Endothelial cell of umbilical vein (primary cell): ENCODE measurements around the gene PABPN1. TPM values are rescaled to one million over a fixed set of nuclear protein-coding genes. Genes with fewer than 3 reads are reported as not detected.

Source experiments
- BruUV-seq: library from RNA; stranded (reverse); fragments of 400-500 nt; replicated peaks from 2 replicates; lab custom pipeline; 2021; lab: Mats Ljungman, UMichigan
- CTCF ChIA-PET: fragments of 300-600, 350-600 bp; sonication (Branson Sonifier 250); formaldehyde crosslinking; loops from one replicate; lab custom pipeline; 2021; ENCODE audit warnings: antibody characterized with exemption, inconsistent platforms; lab: Charles Lee
- POLR2A ChIA-PET: fragments of 300-600, 350-600 bp; sonication (Branson Sonifier 250); formaldehyde crosslinking; loops from one replicate; lab custom pipeline; 2021; ENCODE audit warnings: antibody characterized with exemption, inconsistent platforms; lab: Charles Lee
- DNase-seq: peaks from one replicate; pipeline ENCODE4 v3.0.0-alpha.2; 2011; ENCODE audit warnings: low read depth, low spot score
- FAIRE-seq: peaks from 2 replicates; lab custom pipeline; 2011; peaks lifted over from hg19 to GRCh38; lab: Jason Lieb, UNC
- H2AFZ ChIP-seq: 2 replicates; pipeline ENCODE4 v1.6.0; 2012; ENCODE audit warnings: low read depth, low read length, control low read depth, inconsistent platforms
- H3K27ac ChIP-seq: 2 replicates; pipeline ENCODE4 v1.5.1; 2011; ENCODE audit warnings: low read depth, mild to moderate bottlenecking, control low read depth, low read length, moderate library complexity; ENCODE audit not compliant: insufficient read depth
- H3K27me3 ChIP-seq, 2 experiments: 2 replicates each; pipeline versions ENCODE4 v1.6.0 to v1.6.1; 2011; ENCODE audit warnings: low read length in 2 of 2, mixed read lengths in 1 of 2; ENCODE audit not compliant: control insufficient read depth in 2 of 2, insufficient read depth in 2 of 2
- H3K36me3 ChIP-seq, 2 experiments: 2 replicates in 1 of 2; 3 replicates in 1 of 2; pipeline ENCODE4 v1.5.1; 2011; ENCODE audit warnings: low read length in 2 of 2, mild to moderate bottlenecking in 1 of 2, moderate library complexity in 1 of 2; ENCODE audit not compliant: control insufficient read depth in 2 of 2, insufficient read depth in 2 of 2; ENCODE audit errors: extremely low read depth in 1 of 2
- H3K4me1 ChIP-seq: 3 replicates; pipeline ENCODE4 v1.5.1; 2011; ENCODE audit warnings: mild to moderate bottlenecking, low read length; ENCODE audit not compliant: control insufficient read depth, insufficient read depth; ENCODE audit errors: extremely low read depth
- H3K4me2 ChIP-seq: 2 replicates; pipeline ENCODE4 v1.6.1; 2011; ENCODE audit warnings: low read length, control low read depth, mixed read lengths; ENCODE audit not compliant: insufficient read depth
- H3K4me3 ChIP-seq, 3 experiments: fragments of 200-600 bp in 1 of 3; sonication (generic), shearing (Covaris generic) in 1 of 3; replicated peaks in 1 of 3; 2 replicates each; pipeline ENCODE4 v1.5.1; 2011 to 2016; ENCODE audit warnings: control low read depth in 3 of 3, low read length in 3 of 3, mild to moderate bottlenecking in 2 of 3, inconsistent platforms in 1 of 3, low read depth in 1 of 3, moderate library complexity in 1 of 3; ENCODE audit not compliant: insufficient read depth in 1 of 3
- H3K79me2 ChIP-seq: 2 replicates; pipeline ENCODE4 v1.6.0; 2012; ENCODE audit warnings: low read length, inconsistent platforms; ENCODE audit not compliant: control insufficient read depth, insufficient read depth
- H3K9ac ChIP-seq: replicated peaks from 2 replicates; pipeline ENCODE3; 2011; ENCODE audit warnings: low read length, control low read depth; ENCODE audit not compliant: insufficient read depth; ENCODE audit errors: extremely low read depth
- H3K9me1 ChIP-seq: replicated peaks from 3 replicates; pipeline ENCODE4 v1.6.0; 2011; ENCODE audit warnings: mild to moderate bottlenecking, low read length; ENCODE audit not compliant: control insufficient read depth, insufficient read depth; ENCODE audit errors: extremely low read depth
- H3K9me3 ChIP-seq: replicated peaks from 2 replicates; pipeline ENCODE4 v1.5.1; 2012; ENCODE audit warnings: low read length, inconsistent platforms; ENCODE audit not compliant: control insufficient read depth, insufficient read depth
- H4K20me1 ChIP-seq: replicated peaks from 2 replicates; pipeline ENCODE3; 2011; ENCODE audit warnings: mild to moderate bottlenecking, low read length; ENCODE audit not compliant: control insufficient read depth, insufficient read depth; ENCODE audit errors: extremely low read depth
- CTCF ChIP-seq, 2 donors: IDR thresholded peaks; 1 replicate in 1 of 2; 2 replicates in 1 of 2; pipeline ENCODE4 v1.5.1; 2011; ENCODE audit warnings: low read length in 2 of 2, mild to moderate bottlenecking in 2 of 2, moderate library complexity in 2 of 2, control low read depth in 1 of 2, inconsistent platforms in 1 of 2, low read depth in 1 of 2; ENCODE audit not compliant: insufficient read depth in 1 of 2; ENCODE audit errors: extremely low read depth in 1 of 2
- EZH2 ChIP-seq: IDR thresholded peaks from 2 replicates; pipeline ENCODE4 v1.6.1; 2012; ENCODE audit warnings: borderline replicate concordance, low read depth, mild to moderate bottlenecking, moderate library complexity, low read length, inconsistent platforms; ENCODE audit not compliant: severe bottlenecking
- FOS ChIP-seq: IDR thresholded peaks from 2 replicates; pipeline ENCODE4 v1.6.1; 2011; ENCODE audit warnings: mild to moderate bottlenecking, low read length, moderate library complexity, borderline replicate concordance; ENCODE audit not compliant: insufficient read depth
- GATA2 ChIP-seq: IDR thresholded peaks from 2 replicates; pipeline ENCODE4 v1.7.0; 2011; ENCODE audit warnings: low read depth, mild to moderate bottlenecking, moderate library complexity, mixed read lengths, low read length; ENCODE audit not compliant: insufficient read length, insufficient read depth
- JUN ChIP-seq: IDR thresholded peaks from 2 replicates; pipeline ENCODE4 v1.6.1; 2011; ENCODE audit warnings: borderline replicate concordance, low read depth; ENCODE audit not compliant: insufficient read length, insufficient read depth
- MAX ChIP-seq: IDR thresholded peaks from 2 replicates; pipeline ENCODE4 v1.6.1; 2011; ENCODE audit not compliant: insufficient read depth, insufficient read length
- MYC ChIP-seq: IDR thresholded peaks from one replicate; pipeline ENCODE4 v1.6.1; 2011; ENCODE audit warnings: mild to moderate bottlenecking, low read depth, low read length
- POLR2A ChIP-seq: IDR thresholded peaks from 2 replicates; pipeline ENCODE4 v1.6.1; 2012; ENCODE audit warnings: low read depth, mild to moderate bottlenecking, control low read depth, low read length
- POLR2AphosphoS5 ChIP-seq: IDR thresholded peaks from 2 replicates; pipeline ENCODE4 v1.6.1; 2012; ENCODE audit warnings: low read depth, mild to moderate bottlenecking, control low read depth, low read length, moderate library complexity; ENCODE audit not compliant: insufficient read depth
- dilution Hi-C: fragments of 300-500 bp; cut with MboI; formaldehyde crosslinking; loops from one replicate; pipeline ENCODE4 v1.15.0; 2019; ENCODE audit warnings: low sequenced_read_pairs; ENCODE audit not compliant: extremely low pct_ligation_motif_present
- intact Hi-C: fragments of 100-400 bp; cut with micrococcal nuclease; formaldehyde crosslinking; loops from one replicate; pipeline ENCODE4 v1.10.0; 2022
- polyA plus RNA-seq, 4 experiments: library from polyadenylated mRNA; depleted of rRNA in 3 of 4; stranded (reverse) in 3 of 4; unstranded in 1 of 4; fragments of >200 nt; gene quantifications; 2 replicates each; pipeline versions ENCODE4 v1.2.1 to v1.2.3, GENCODE V29; 2011 to 2012; ENCODE audit warnings: missing spikeins in 1 of 4
- total RNA-seq: library from RNA; stranded (reverse); gene quantifications from 2 replicates; pipeline ENCODE4 v1.2.3, GENCODE V29; 2021

Gene PABPN1
- total and polyA plus RNA-seq, 2 donors (not counting 3 experiments of a cell fraction or from before 2014, with no cell fraction given): 231 TPM

DNA sequence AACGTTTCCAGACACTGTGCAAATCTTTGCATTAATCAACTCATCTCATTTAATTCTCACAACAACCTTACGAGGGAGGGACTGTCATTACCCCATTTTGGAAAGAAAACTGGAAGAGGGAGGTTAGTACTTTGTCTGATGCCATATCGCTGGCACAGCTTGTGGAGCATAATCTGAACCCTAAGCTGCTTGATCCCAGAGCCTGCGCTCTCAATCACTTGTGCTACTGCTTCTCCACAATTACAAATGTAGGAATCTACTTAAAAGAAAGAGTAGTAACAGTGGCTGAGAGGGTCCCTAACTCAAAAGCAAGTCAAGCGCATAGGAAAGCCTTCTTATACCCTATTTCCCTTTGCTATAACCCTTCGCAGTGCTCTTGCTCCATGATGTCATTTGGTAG, 40.5 kb downstream of the PABPN1 start:
- H3K79me2 ChIP-seq: no peaks in the 10 kb centered on the region
- no peak for DNase-seq
- BruUV-seq: no TSS peak
- no peaks in the 10 kb centered on the region for H3K9me1 ChIP-seq
- H2AFZ ChIP-seq: no peak overlapping the region
- no peaks in the 10 kb centered on the region for H4K20me1 ChIP-seq
- ChIA-PET POLR2A (no interaction called here), CTCF (interaction anchor here (1.1 to 1.7 kb wide), 4 partner anchors 16 to 97 kb away, joined by 3 to 6 read pairs (median 4); no protein-coding TSS in a partner anchor)
- H3K36me3 ChIP-seq: no peaks in the 10 kb centered on the region
- H3K27me3 ChIP-seq: peaks cover 26 to 33% of the 10 kb centered on the region in 2 experiments
- no peaks in the 10 kb centered on the region for H3K9me3 ChIP-seq
- no peak overlapping the region for H3K4me2 ChIP-seq
- dilution Hi-C loops (no loop called here), intact Hi-C loops (no loop called here)
- no peak overlapping the region for H3K27ac ChIP-seq
- no peaks in the 10 kb centered on the region for H3K4me1 ChIP-seq
- no peak overlapping the region for H3K4me3 ChIP-seq
- TF ChIP-seq MAX (no peak), MYC (no peak)
- H3K9ac ChIP-seq: no peak overlapping the region
- no peak for FAIRE-seq

GRCh38 chr14:23362200-23362599, 40.9 kb downstream of the PABPN1 start:
- CTCF ChIA-PET: interaction anchor here (1.1 to 1.7 kb wide), 4 partner anchors 17 to 97 kb away, joined by 3 to 6 read pairs (median 4); no protein-coding TSS in a partner anchor
- Histone ChIP-seq H3K9ac (no peak overlapping the region), H3K9me1 (no peaks in the 10 kb centered on the region), H3K79me2 (no peaks in the 10 kb centered on the region), H3K36me3 (no peaks in the 10 kb centered on the region), H4K20me1 (no peaks in the 10 kb centered on the region), H3K9me3 (no peaks in the 10 kb centered on the region), H3K27ac (no peak overlapping the region), H3K27me3 (peaks cover 30 to 37% of the 10 kb centered on the region in 2 experiments), H2AFZ (no peak overlapping the region), H3K4me3 (no peak overlapping the region), H3K4me1 (no peaks in the 10 kb centered on the region), H3K4me2 (no peak overlapping the region)
- no TSS peak for BruUV-seq
- dilution Hi-C loops: no loop called here
- POLR2A ChIA-PET: no interaction called here
- DNase-seq (no peak), FAIRE-seq (no peak)
- TF ChIP-seq MYC (no peak), EZH2 (no peak), CTCF (IDR thresholded peaks at IDR 0.05; ENCODE audit: extremely low read depth in 1 of 2, insufficient read depth in 1 of 2, low read depth in 1 of 2, low read length in 2 of 2) (no peak), FOS (no peak), GATA2 (no peak), POLR2A (no peak), POLR2AphosphoS5 (no peak), JUN (no peak), MAX (no peak)
- intact Hi-C loops: no loop called here
